ENCODE results near the gene CST9. TPM values are rescaled to one million over a fixed set of nuclear protein-coding genes. Genes with fewer than 3 reads are reported as not detected.

CST9 gene
- total RNA-seq, 2 donors from 2014 or later: not detected

DNA sequence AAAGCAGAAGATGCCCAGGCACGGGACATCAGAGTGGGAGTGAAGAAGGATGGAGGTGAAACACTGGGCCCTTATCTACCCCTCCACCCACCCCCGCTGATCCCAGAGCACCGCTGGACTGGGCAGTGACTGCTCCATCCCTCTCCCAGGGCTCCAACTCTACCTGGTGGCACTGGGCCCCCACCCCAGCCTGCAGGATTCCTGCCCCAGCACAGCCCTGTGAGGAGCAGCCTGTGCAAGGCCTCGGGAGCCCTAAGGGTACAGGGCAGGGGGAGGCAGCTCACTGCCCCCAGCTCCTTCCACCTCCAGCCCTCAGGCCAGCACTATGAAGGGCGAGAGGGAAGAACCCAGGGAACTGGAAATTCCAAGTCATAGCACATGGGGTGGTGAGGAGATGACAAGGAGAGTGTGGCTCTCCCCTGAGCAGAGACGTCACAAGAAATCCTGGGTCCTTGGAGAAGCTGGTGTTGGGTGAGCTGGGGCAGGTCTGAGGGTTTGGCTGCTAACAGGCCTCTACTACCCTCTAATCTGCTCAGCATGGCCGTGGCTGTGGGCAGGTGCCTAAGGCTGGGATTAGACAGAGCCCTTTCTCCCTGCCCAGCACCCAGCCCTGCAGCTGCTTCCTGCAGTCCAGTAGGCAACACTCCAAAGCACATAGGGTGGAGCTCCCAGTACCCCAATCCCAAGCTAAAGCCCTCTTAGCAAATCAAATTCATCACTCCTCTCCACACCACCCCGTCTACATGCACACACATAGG is 28.5 kb upstream of the CST9 start:
- DNase-seq (ENCODE audit: low spot score) (no peak), ATAC-seq (ENCODE audit: insufficient number of reproducible peaks, low FRiP score, low read depth) (no peak)
- Histone ChIP-seq H3K9me3 (no peaks in the 10 kb centered on the region), H3K36me3 (peaks cover 16% of the 10 kb centered on the region), H3K4me3 (no peak overlapping the region), H3K27ac (no peak overlapping the region), H3K4me1 (ENCODE audit: control insufficient read depth in 1 of 2, low read depth in 2 of 2) (peaks cover 21 to 32% of the 10 kb centered on the region in 2 donors), H3K27me3 (replicated peaks; ENCODE audit: insufficient read depth) (no peaks in the 10 kb centered on the region)
- no peak for TF ChIP-seq CTCF (IDR thresholded peaks at IDR 0.05)

GRCh38 chr20:23632711-23633573 is 27.2 kb upstream of the CST9 start:
- Histone ChIP-seq H3K4me3 (no peak overlapping the region), H3K27me3 (replicated peaks; ENCODE audit: insufficient read depth) (no peaks in the 10 kb centered on the region), H3K36me3 (peaks cover 16% of the 10 kb centered on the region), H3K4me1 (ENCODE audit: control insufficient read depth in 1 of 2, low read depth in 2 of 2) (peaks cover 21 to 36% of the 10 kb centered on the region in 2 donors), H3K9me3 (no peaks in the 10 kb centered on the region), H3K27ac (no peak overlapping the region)
- TF ChIP-seq CTCF (IDR thresholded peaks at IDR 0.05): no peak
- ATAC-seq (ENCODE audit: insufficient number of reproducible peaks, low FRiP score, low read depth): no peak
- DNase-seq (ENCODE audit: low spot score): no peak

DNA sequence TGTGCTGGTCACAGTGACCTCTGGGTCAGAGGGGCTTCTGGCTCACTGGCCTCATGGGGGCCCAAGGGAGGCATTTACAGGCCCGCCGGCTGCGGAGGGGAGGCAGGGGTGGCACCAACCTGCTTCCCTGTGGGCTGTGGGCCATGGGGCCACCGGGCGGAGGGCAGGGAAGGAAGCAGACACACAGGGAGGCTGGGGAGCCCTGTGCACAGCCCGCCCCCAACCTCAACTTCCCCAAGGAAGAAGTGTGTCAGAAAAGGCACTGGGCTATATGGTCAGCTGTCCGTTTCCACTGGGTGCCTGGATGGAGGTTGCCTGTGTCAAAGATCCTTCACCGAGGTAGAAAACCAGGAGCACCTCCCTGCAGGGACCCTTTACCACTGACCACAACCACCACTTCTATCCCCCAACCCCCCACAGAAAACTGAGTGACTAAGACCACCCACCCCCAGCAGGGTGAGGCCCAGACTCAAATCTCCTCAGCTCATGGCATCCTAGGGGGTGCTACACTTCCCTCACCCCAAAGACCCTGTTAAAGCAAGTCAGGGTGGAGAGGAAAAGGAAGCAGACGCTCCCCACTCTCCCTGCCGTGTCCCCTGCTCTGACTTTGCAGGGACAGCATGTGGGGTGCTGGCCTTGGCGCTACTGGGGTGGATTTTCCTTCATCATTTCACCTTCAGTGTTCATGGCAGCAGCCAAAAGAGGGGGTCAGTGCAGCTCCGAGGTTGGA is 26.4 kb upstream of the CST9 start:
- Histone ChIP-seq H3K9me3 (no peaks in the 10 kb centered on the region), H3K27me3 (replicated peaks; ENCODE audit: insufficient read depth) (no peaks in the 10 kb centered on the region), H3K4me1 (ENCODE audit: control insufficient read depth in 1 of 2, low read depth in 2 of 2) (peaks cover 21 to 36% of the 10 kb centered on the region in 2 donors), H3K27ac (no peak overlapping the region), H3K36me3 (peaks cover 16% of the 10 kb centered on the region), H3K4me3 (no peak overlapping the region)
- DNase-seq (ENCODE audit: low spot score) (no peak), ATAC-seq (ENCODE audit: insufficient number of reproducible peaks, low FRiP score, low read depth) (no peak)
- no peak for TF ChIP-seq CTCF (IDR thresholded peaks at IDR 0.05)

- DNase-seq (ENCODE audit: low spot score) (no peak), ATAC-seq (ENCODE audit: insufficient number of reproducible peaks, low FRiP score, low read depth) (no peak)
- Histone ChIP-seq H3K27ac (no peak overlapping the region), H3K9me3 (no peaks in the 10 kb centered on the region), H3K4me3 (no peak overlapping the region), H3K36me3 (peaks cover 16% of the 10 kb centered on the region), H3K4me1 (ENCODE audit: control insufficient read depth in 1 of 2, low read depth in 2 of 2) (peaks cover 18 to 32% of the 10 kb centered on the region in 2 donors), H3K27me3 (replicated peaks; ENCODE audit: insufficient read depth) (no peaks in the 10 kb centered on the region)
- TF ChIP-seq CTCF (IDR thresholded peaks at IDR 0.05): no peak
These were observed 25.6 kb upstream of the CST9 start for GRCh38 chr20:23631226-23631822.
